OCI-LY3 (cell line): ENCODE results near the gene A4GALT.

Experiments used
- H2AFZ ChIP-seq: fragments of 200-600, 300-600 bp; shearing (Covaris generic); 2 replicates; pipeline ENCODE4 v1.6.0; 2014; ENCODE audit warnings: antibody characterized with exemption, low read depth, low read length
- H3K27ac ChIP-seq: fragments of 200-600, 300-600 bp; sonication (generic); 2 replicates; pipeline ENCODE4 v1.5.1; 2014; ENCODE audit warnings: mild to moderate bottlenecking, low read length, moderate library complexity, mixed read lengths
- H3K27me3 ChIP-seq: fragments of 200-600, 300-600 bp; sonication (generic); 2 replicates; pipeline ENCODE4 v1.6.1; 2014; ENCODE audit warnings: low read depth, low read length, mixed read lengths
- H3K36me3 ChIP-seq: fragments of 200-600, 300-600 bp; sonication (generic); replicated peaks from 2 replicates; pipeline ENCODE3; 2014; ENCODE audit warnings: low read depth, low read length, mixed read lengths
- H3K4me1 ChIP-seq: fragments of 300-600, 200-600 bp; sonication (generic); 2 replicates; pipeline ENCODE4 v1.6.1; 2014; ENCODE audit warnings: low read length, mixed read lengths
- H3K4me2 ChIP-seq: fragments of 200-600, 300-600 bp; sonication (generic); 2 replicates; pipeline ENCODE4 v1.6.1; 2014; ENCODE audit warnings: low read length, mixed read lengths
- H3K4me3 ChIP-seq: fragments of 300-600, 200-600 bp; sonication (generic); 2 replicates; pipeline ENCODE4 v1.5.1; 2014; ENCODE audit warnings: antibody characterized with exemption, mild to moderate bottlenecking, low read length, moderate library complexity
- H3K79me2 ChIP-seq: fragments of 300-600, 200-600 bp; shearing (Covaris generic); 2 replicates; pipeline ENCODE4 v1.6.1; 2014; ENCODE audit warnings: mild to moderate bottlenecking, low read length, mixed read lengths
- H3K9ac ChIP-seq: fragments of 300-600, 200-600 bp; shearing (Covaris generic); 2 replicates; pipeline ENCODE4 v1.6.0; 2014; ENCODE audit warnings: mild to moderate bottlenecking, low read length, moderate library complexity
- H3K9me3 ChIP-seq: fragments of 200-600, 300-600 bp; shearing (Covaris generic); 2 replicates; pipeline ENCODE4 v1.6.1; 2014; ENCODE audit warnings: low read length, mixed read lengths; ENCODE audit not compliant: insufficient read depth
- H4K20me1 ChIP-seq: fragments of 200-600, 300-600 bp; sonication (generic); 2 replicates; pipeline ENCODE4 v1.6.1; 2016; ENCODE audit warnings: low read length, mixed read lengths; ENCODE audit not compliant: insufficient read depth
- CTCF ChIP-seq: fragments of 200-600, 300-600 bp; sonication (generic); IDR thresholded peaks from 2 replicates; pipeline ENCODE4 v1.5.1; 2014; ENCODE audit warnings: antibody characterized with exemption, low read length, low read depth
- EZH2phosphoT487 ChIP-seq: fragments of 200-600 bp; shearing (Covaris generic); IDR thresholded peaks from 2 replicates; pipeline ENCODE4 v1.6.1; 2018; ENCODE audit warnings: antibody characterized with exemption, mixed run types, low read depth

The A4GALT gene

DNA sequence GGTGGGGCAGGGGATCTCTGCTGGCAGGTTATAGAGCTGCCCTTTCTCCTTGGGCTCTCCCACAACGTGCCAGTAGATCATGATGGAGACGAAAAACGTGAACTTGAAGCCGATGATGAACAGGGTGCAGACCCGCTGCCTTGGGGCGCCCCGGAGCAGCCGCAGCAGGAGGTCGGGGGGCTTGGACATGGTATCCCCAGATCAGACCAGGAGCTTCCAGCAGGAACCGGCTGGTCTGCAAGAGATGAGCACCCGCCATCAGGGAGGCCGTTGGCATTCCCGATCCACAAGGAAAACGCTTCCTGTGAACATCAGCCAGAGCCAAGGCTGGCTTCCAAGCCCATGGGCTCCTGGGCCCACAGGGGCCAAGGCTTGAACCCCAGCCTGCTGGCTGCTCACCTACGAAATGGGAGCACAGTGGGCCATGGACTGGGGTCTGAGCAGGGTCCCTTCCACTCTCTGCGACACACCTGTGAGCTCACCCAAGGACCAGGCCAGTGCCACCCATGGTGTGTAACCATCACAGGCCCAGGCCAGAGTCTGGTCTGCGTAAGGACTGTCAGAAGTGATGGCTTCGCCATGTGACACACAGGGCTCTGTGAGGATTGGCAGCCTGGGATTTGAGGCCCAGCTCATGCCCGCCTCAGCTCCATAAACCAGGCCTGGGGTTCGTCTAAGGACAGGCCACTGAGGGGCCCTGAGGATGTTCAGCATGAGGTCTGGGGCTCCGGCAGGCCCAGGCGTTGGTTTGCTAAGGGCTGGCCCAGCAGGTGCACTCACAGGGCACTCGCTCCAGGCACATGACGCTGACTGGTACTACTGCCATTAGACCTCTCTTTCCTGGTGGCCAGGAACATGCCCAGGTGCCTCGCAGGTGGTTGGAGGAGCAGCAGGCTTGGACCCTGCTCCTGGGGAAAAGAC lies 26.6 kb downstream of the A4GALT start:
- H3K79me2 ChIP-seq = no peaks in the 10 kb centered on the region
- H3K4me1 ChIP-seq = peaks cover 42% of the 10 kb centered on the region
- no peak overlapping the region for H3K4me2 ChIP-seq
- no peak overlapping the region for H3K9ac ChIP-seq
- no peaks in the 10 kb centered on the region for H3K27me3 ChIP-seq
- H3K9me3 ChIP-seq = no peaks in the 10 kb centered on the region
- no peak overlapping the region for H3K27ac ChIP-seq
- no peak overlapping the region for H3K4me3 ChIP-seq
- H4K20me1 ChIP-seq = no peaks in the 10 kb centered on the region
- TF ChIP-seq CTCF (no peak), EZH2phosphoT487 (no peak)
- no peaks in the 10 kb centered on the region for H3K36me3 ChIP-seq
- H2AFZ ChIP-seq = no peak overlapping the region

DNA sequence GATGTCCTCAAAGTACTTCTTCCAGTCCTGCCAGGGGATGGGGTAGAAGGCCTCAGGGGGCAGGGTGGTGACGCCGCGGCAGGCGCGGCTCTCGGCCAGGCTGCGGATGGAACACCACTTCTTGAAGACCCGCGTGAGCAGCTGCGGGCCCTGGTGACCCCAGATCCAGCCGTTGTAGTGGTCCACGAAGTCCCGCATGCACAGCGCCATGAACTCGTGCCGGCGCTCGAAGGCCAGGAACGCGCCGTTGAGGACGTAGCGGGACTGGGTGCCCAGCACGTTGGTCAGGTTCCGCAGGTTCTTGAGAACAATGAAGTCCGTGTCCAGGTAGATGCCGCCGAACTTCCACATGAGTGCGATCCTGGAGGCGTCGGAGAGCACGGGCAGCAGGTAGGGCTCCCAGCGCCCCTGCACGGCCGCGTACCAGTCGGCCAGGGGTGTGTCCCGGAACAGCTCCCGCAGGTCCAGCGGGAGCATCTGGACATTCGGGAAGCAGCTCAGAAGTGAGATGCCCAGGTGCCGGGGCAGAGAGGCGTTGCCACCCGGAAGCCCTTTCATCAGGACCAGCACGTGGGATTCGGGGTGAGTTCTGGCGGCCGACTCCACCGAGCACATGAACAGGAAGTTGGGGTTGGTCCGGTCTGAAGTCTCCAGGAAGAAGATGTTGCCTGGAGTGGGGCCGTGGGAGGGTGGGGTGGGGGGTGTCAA lies 27.5 kb downstream of the A4GALT start:
- no peaks in the 10 kb centered on the region for H3K27me3 ChIP-seq
- no peak for TF ChIP-seq EZH2phosphoT487
- TF ChIP-seq CTCF = no peak
- no peak overlapping the region for H3K4me3 ChIP-seq
- H3K9me3 ChIP-seq = no peaks in the 10 kb centered on the region
- no peaks in the 10 kb centered on the region for H3K79me2 ChIP-seq
- no peaks in the 10 kb centered on the region for H4K20me1 ChIP-seq
- H3K9ac ChIP-seq = no peak overlapping the region; the same call in 1 of the 2 replicates
- H3K36me3 ChIP-seq = no peaks in the 10 kb centered on the region
- H3K4me2 ChIP-seq = no peak overlapping the region; the same call in 1 of the 2 replicates
- peaks cover 40% of the 10 kb centered on the region for H3K4me1 ChIP-seq
- no peak overlapping the region for H3K27ac ChIP-seq
- H2AFZ ChIP-seq = no peak overlapping the region

GRCh38 chr22:42692239-42693054 lies 28.2 kb downstream of the A4GALT start:
- no peaks in the 10 kb centered on the region for H3K27me3 ChIP-seq
- H3K4me2 ChIP-seq = peak overlapping the region; percentile 75
- H2AFZ ChIP-seq = peak overlapping the region; percentile 44; the same call in 1 of the 2 replicates
- H3K27ac ChIP-seq = peak overlapping the region; percentile 50
- H3K4me3 ChIP-seq = peak overlapping the region; percentile 44
- H3K4me1 ChIP-seq = peaks cover 33% of the 10 kb centered on the region
- peak overlapping the region; percentile 55 for H3K9ac ChIP-seq
- H4K20me1 ChIP-seq = no peaks in the 10 kb centered on the region
- no peaks in the 10 kb centered on the region for H3K36me3 ChIP-seq
- no peaks in the 10 kb centered on the region for H3K79me2 ChIP-seq
- H3K9me3 ChIP-seq = no peaks in the 10 kb centered on the region
- TF ChIP-seq CTCF (peak; percentile 78), EZH2phosphoT487 (no peak)

GRCh38 chr22:42691440-42691839 lies 29.2 kb downstream of the A4GALT start:
- Histone ChIP-seq H4K20me1 (no peaks in the 10 kb centered on the region), H3K36me3 (no peaks in the 10 kb centered on the region), H3K9me3 (no peaks in the 10 kb centered on the region), H3K79me2 (no peaks in the 10 kb centered on the region), H3K4me1 (peaks cover 34% of the 10 kb centered on the region), H3K4me3 (peak overlapping the region; percentile 44), H3K27ac (peak overlapping the region; percentile 50), H3K9ac (peak overlapping the region; percentile 55; the same call in 1 of the 2 replicates), H3K27me3 (no peaks in the 10 kb centered on the region), H3K4me2 (peak overlapping the region; percentile 75), H2AFZ (no peak overlapping the region; the same call in 1 of the 2 replicates)
- no peak for TF ChIP-seq CTCF
- TF ChIP-seq EZH2phosphoT487 = no peak
